GM12878 (cell line): ENCODE data around the gene AGPAT4. TPM values are rescaled to one million over a fixed set of nuclear protein-coding genes. Genes with fewer than 3 reads are reported as not detected.
"Not testable (repeated sequence)": the region's sequence is repeated elsewhere in the genome, so short reads cannot be mapped to it uniquely, and the experiment has no call there.

Experiments
- ATAC-seq: fragments of 200-7000 bp; cut with Tn5 transposase; 3 replicates; pipeline ENCODE4 v1.9.1; 2020; ENCODE audit warnings: mild to moderate bottlenecking, moderate library complexity
- BruUV-seq: library from RNA; stranded (reverse); fragments of 400-500 nt; replicated peaks from 2 replicates; lab custom pipeline; 2021; lab: Mats Ljungman, UMichigan
- CTCF ChIA-PET: fragments of 300-600 bp; sonication (Branson Sonifier 250); formaldehyde crosslinking; extraction: SDS; loops from one replicate; lab custom pipeline; 2021; ENCODE audit warnings: inconsistent platforms; lab: Yijun Ruan, JAX
- POLR2A ChIA-PET: fragments of 350-600 bp; formaldehyde crosslinking; extraction: SDS; loops from one replicate; lab custom pipeline; 2021; ENCODE audit warnings: inconsistent platforms; lab: Charles Lee
- RAD21 ChIA-PET: fragments of 300-600 bp; sonication (Branson Sonifier 250); formaldehyde crosslinking; loops from one replicate; lab custom pipeline; 2023; ENCODE audit warnings: antibody characterized with exemption; ENCODE audit not compliant: unreplicated experiment; lab: Charles Lee
- SMC1A ChIA-PET: fragments of 300-600 bp; sonication (Branson Sonifier 250); formaldehyde crosslinking; loops from one replicate; lab custom pipeline; 2023; ENCODE audit not compliant: unreplicated experiment, uncharacterized antibody; lab: Charles Lee
- DNase-seq: peaks from one replicate; pipeline ENCODE4 v3.0.0-alpha.2; 2011; ENCODE audit warnings: low read depth, low spot score
- FAIRE-seq: peaks from 3 replicates; lab custom pipeline; 2011; peaks lifted over from hg19 to GRCh38; lab: Jason Lieb, UNC
- H2AFZ ChIP-seq: 2 replicates; pipeline ENCODE4 v1.6.0; 2011; ENCODE audit warnings: low read depth, low read length, control low read depth; ENCODE audit not compliant: control insufficient read depth
- H3K27ac ChIP-seq: 2 replicates; pipeline ENCODE4 v1.5.1; 2011; ENCODE audit warnings: control low read depth; ENCODE audit not compliant: control insufficient read depth, insufficient read depth
- H3K27me3 ChIP-seq, 2 experiments: replicated peaks in 1 of 2; 2 replicates each; pipeline versions ENCODE4 v1.6.0 to v1.6.1; 2011; ENCODE audit warnings: low read length in 1 of 2; ENCODE audit not compliant: control insufficient read depth in 2 of 2, insufficient read depth in 2 of 2
- H3K36me3 ChIP-seq, 2 experiments: 2 replicates each; pipeline ENCODE4 v1.5.1; 2011; ENCODE audit warnings: low read length in 1 of 2; ENCODE audit not compliant: control insufficient read depth in 2 of 2, insufficient read depth in 2 of 2
- H3K4me1 ChIP-seq: 2 replicates; pipeline ENCODE4 v1.6.1; 2011; ENCODE audit warnings: mild to moderate bottlenecking, low read length, moderate library complexity, mixed read lengths; ENCODE audit not compliant: control insufficient read depth, insufficient read depth
- H3K4me2 ChIP-seq: 2 replicates; pipeline ENCODE4 v1.6.0; 2011; ENCODE audit warnings: control low read depth; ENCODE audit not compliant: control insufficient read depth, insufficient read depth
- H3K4me3 ChIP-seq: fragments of 200-600 bp; sonication (generic); 2 replicates; pipeline ENCODE4 v1.5.1; 2016
- H3K79me2 ChIP-seq: 2 replicates; pipeline ENCODE4 v1.6.0; 2011; ENCODE audit warnings: low read length; ENCODE audit not compliant: control insufficient read depth, insufficient read depth
- H3K9ac ChIP-seq: 2 replicates; pipeline ENCODE4 v1.8.0; 2011; ENCODE audit warnings: low read length, control low read depth, mixed read lengths; ENCODE audit not compliant: control insufficient read depth, insufficient read depth
- H3K9me3 ChIP-seq: replicated peaks from 3 replicates; pipeline ENCODE4 v1.5.1; 2011; ENCODE audit warnings: mild to moderate bottlenecking, low read length; ENCODE audit not compliant: control insufficient read depth, insufficient read depth
- H4K20me1 ChIP-seq: 2 replicates; pipeline ENCODE4 v1.6.0; 2011; ENCODE audit not compliant: control insufficient read depth, insufficient read depth
- CEBPB ChIP-seq, 2 experiments: fragments of 150-350 bp in 1 of 2; IDR thresholded peaks; 2 replicates each; pipeline ENCODE4 v1.6.1; 2012 to 2014; ENCODE audit warnings: low read depth in 2 of 2, low read length in 2 of 2, borderline replicate concordance in 1 of 2, inconsistent platforms in 1 of 2
- CUX1 ChIP-seq: IDR thresholded peaks from 2 replicates; pipeline ENCODE4 v1.6.1; 2012; ENCODE audit warnings: improper control_type of control experiment, low read depth, low read length; ENCODE audit not compliant: insufficient replicate concordance
- MAX ChIP-seq: IDR thresholded peaks from 2 replicates; pipeline ENCODE4 v1.6.1; 2012; ENCODE audit warnings: low read depth, low read length, improper control_type of control experiment
- WGBS: methylation state at CpG from one replicate; pipeline ENCODE4 v1.1.6; 2016; ENCODE audit warnings: low lambda C conversion rate; ENCODE audit not compliant: insufficient replicate concordance, insufficient coverage; ENCODE audit errors: missing lambda C conversion rate; 5-methylcytosine and 5-hydroxymethylcytosine counted together
- in situ Hi-C: fragments of 300-500 bp; cut with MboI; formaldehyde crosslinking; loops from 9 replicates; pipeline ENCODE4 v1.14.3; 2018; ENCODE audit warnings: mixed read lengths
- intact Hi-C: fragments of 100-400 bp; cut with micrococcal nuclease; formaldehyde crosslinking; loops from one replicate; pipeline ENCODE4 v1.14.2; 2022; ENCODE audit not compliant: unreplicated experiment
- polyA plus RNA-seq, 11 experiments: library from polyadenylated mRNA; depleted of rRNA in 4 of 11; unstranded in 6 of 11; stranded (reverse) in 5 of 11; fragments of >200 nt; fragmentation: Nextera tagmentation in 4 of 11; fragmentation: Illumina TruSeq in 1 of 11; extraction: Ambion mirVana in 4 of 11; extraction: Trizol in 1 of 11; gene quantifications; 1 replicate in 1 of 11; 2 replicates in 10 of 11; pipeline versions ENCODE4 v1.2.1 to v1.2.3, GENCODE V29; 2011 to 2016; ENCODE audit warnings: inconsistent platforms in 2 of 11, missing spikeins in 2 of 11, low read depth in 1 of 11
- total RNA-seq, 4 experiments: library from RNA; depleted of rRNA in 3 of 4; stranded (reverse); fragments of >200 nt in 3 of 4; fragmentation: Illumina TruSeq in 1 of 4; extraction: Trizol in 1 of 4; gene quantifications; 2 replicates each; pipeline versions ENCODE4 v1.2.1 to v1.2.3, GENCODE V29; 2013 to 2021

The AGPAT4 gene
- total and polyA plus RNA-seq, 10 of the 15 experiments (the other 5 are each of a cell fraction or from before 2014, with no cell fraction given) = 0.34 to 2.2 (median 1.3) TPM

- no peak overlapping the region for H3K4me3 ChIP-seq
- H3K36me3 ChIP-seq = peaks cover 1 to 6% of the 10 kb centered on the region in 2 experiments; a peak in 3 of 4 replicates
- H3K9ac ChIP-seq = no peak overlapping the region
- no peaks in the 10 kb centered on the region; the same call in 1 of the 2 replicates for H4K20me1 ChIP-seq
- ChIA-PET SMC1A (interaction anchor here (1.2 to 1.9 kb wide), 2 partner anchors 37 to 49 kb away, joined by 3 to 4 read pairs; no protein-coding TSS in a partner anchor), POLR2A (interaction anchor here (0.6 kb wide), 1 partner anchor 10 kb away, joined by 3 read pairs; no protein-coding TSS in a partner anchor), RAD21 (no interaction called here), CTCF (interaction anchor here (1.0 to 1.7 kb wide), 2 partner anchors 16 to 87 kb away, joined by 3 to 4 read pairs; no protein-coding TSS in a partner anchor)
- H3K27me3 ChIP-seq = no peaks in the 10 kb centered on the region
- FAIRE-seq = no peak
- H3K9me3 ChIP-seq = peaks cover 2% of the 10 kb centered on the region; the same call in 1 of the 3 replicates
- WGBS = 75% methylated on average over 2 of the region's 2 CpGs
- BruUV-seq = no TSS peak
- intact Hi-C loops (no loop called here), in situ Hi-C loops (loop anchor here (25.0 kb wide), 1 partner anchor 237 kb away; no protein-coding TSS in a partner anchor)
- H3K4me1 ChIP-seq = no peaks in the 10 kb centered on the region
- no peak overlapping the region for H2AFZ ChIP-seq
- H3K4me2 ChIP-seq = no peak overlapping the region
- no peak for ATAC-seq
- no peaks in the 10 kb centered on the region for H3K79me2 ChIP-seq
- TF ChIP-seq CUX1 = no peak
- no peak for TF ChIP-seq CEBPB (IDR thresholded peaks at IDR 0.05; ENCODE audit: borderline replicate concordance in 1 of 2, low read depth in 2 of 2, low read length in 2 of 2)
- TF ChIP-seq MAX = no peak
- DNase-seq = no peak
- no peak overlapping the region for H3K27ac ChIP-seq
These were observed 148.3 kb downstream of the AGPAT4 start for GRCh38 chr6:161125591-161125990.

- H3K36me3 ChIP-seq, H3K27ac ChIP-seq, H3K9ac ChIP-seq, POLR2A ChIA-PET, CTCF ChIA-PET, H3K4me3 ChIP-seq, FAIRE-seq, H3K9me3 ChIP-seq, H3K79me2 ChIP-seq, H3K4me2 ChIP-seq, in situ Hi-C loops, DNase-seq, H2AFZ ChIP-seq, intact Hi-C loops, H3K27me3 ChIP-seq, RAD21 ChIA-PET, H3K4me1 ChIP-seq, H4K20me1 ChIP-seq, ATAC-seq: not testable (repeated sequence)
- BruUV-seq = TSS peak; percentile 25
- SMC1A ChIA-PET = interaction anchor here (1.2 to 1.9 kb wide), 3 partner anchors 9 to 192 kb away, joined by 3 to 4 read pairs (median 4); no protein-coding TSS in a partner anchor
These were observed 150.5 kb downstream of the AGPAT4 start for GRCh38 chr6:161123319-161123718.
